K562 (cell line): ENCODE measurements around the gene SLC39A3. TPM values are rescaled to one million over a fixed set of nuclear protein-coding genes. Genes with fewer than 3 reads are reported as not detected.

Source experiments
- CBX5 ChIP-seq: IDR thresholded peaks from 2 replicates; pipeline ENCODE4 v1.6.1; 2014; ENCODE audit warnings: low read depth, borderline replicate concordance
- CXXC5 ChIP-seq: fragments of 250-450 bp; sonication (Bioruptor Pico); IDR thresholded peaks from 2 replicates; pipeline ENCODE4 v1.8.0; 2022; ENCODE audit warnings: inconsistent platforms, mild to moderate bottlenecking, moderate library complexity
- ILK ChIP-seq: fragments of 450-650 bp; IDR thresholded peaks from 2 replicates; pipeline ENCODE4 v1.6.1; 2016; ENCODE audit warnings: missing genetic modification characterization, low read depth, mild to moderate bottlenecking, missing compliant biosample characterization, moderate library complexity, borderline replicate concordance
- POLR2AphosphoS2 ChIP-seq: IDR thresholded peaks from 2 replicates; pipeline ENCODE4 v1.6.1; 2012; ENCODE audit warnings: low read length, improper control_type of control experiment
- POLR3G ChIP-seq: IDR thresholded peaks from 2 replicates; pipeline ENCODE4 v1.6.1; 2011; ENCODE audit not compliant: insufficient read length, insufficient replicate concordance; ENCODE audit errors: extremely low read depth
- RBFOX2 ChIP-seq: fragments of 200-400 bp; formaldehyde crosslinking; IDR thresholded peaks from 2 replicates; pipeline ENCODE4 v1.6.1; 2017; ENCODE audit warnings: low read depth, mild to moderate bottlenecking, low read length, moderate library complexity
- ZNF140 ChIP-seq: fragments of 250-450 bp; sonication (Bioruptor Pico); IDR thresholded peaks from 2 replicates; pipeline ENCODE4 v1.8.0; 2021; ENCODE audit warnings: moderate library complexity, mild to moderate bottlenecking, inconsistent platforms
- ZNF146 ChIP-seq: IDR thresholded peaks from one replicate; pipeline ENCODE4 v1.6.1; 2018; ENCODE audit warnings: missing compliant biosample characterization; ENCODE audit not compliant: unreplicated experiment
- ZNF253 ChIP-seq: fragments of 250-450 bp; sonication (Bioruptor Pico); conservative IDR thresholded peaks from 2 replicates; pipeline ENCODE4 v1.6.1; 2021; ENCODE audit warnings: mild to moderate bottlenecking
- ZNF436 ChIP-seq: fragments of 250-450, 450-650 bp; sonication (Bioruptor Pico); formaldehyde crosslinking; IDR thresholded peaks from 2 replicates; pipeline ENCODE4 v1.7.0; 2020; ENCODE audit warnings: mild to moderate bottlenecking
- ZNF444 ChIP-seq: fragments of 250-450 bp; sonication (Bioruptor Pico); IDR thresholded peaks from 2 replicates; pipeline ENCODE4 v1.4.0; 2020; ENCODE audit warnings: mild to moderate bottlenecking, moderate library complexity
- ZNF75A ChIP-seq: fragments of 450-650 bp; formaldehyde crosslinking; IDR thresholded peaks from 2 replicates; pipeline ENCODE4 v1.4.0; 2020; ENCODE audit warnings: mild to moderate bottlenecking
- ZNF766 ChIP-seq: fragments of 200-800 bp; sonication (Bioruptor generic); conservative IDR thresholded peaks from 2 replicates; pipeline ENCODE4 v1.6.1; 2016; ENCODE audit warnings: missing genetic modification characterization, missing compliant biosample characterization
- polyA plus RNA-seq, 8 experiments: library from polyadenylated mRNA; depleted of rRNA in 4 of 8; stranded (reverse) in 5 of 8; unstranded in 3 of 8; fragments of >200 nt; fragmentation: Nextera tagmentation in 2 of 8; fragmentation: Illumina TruSeq in 1 of 8; extraction: Ambion mirVana in 2 of 8; extraction: Trizol in 1 of 8; gene quantifications; 2 replicates each; pipeline versions ENCODE4 v1.2.1 to v1.2.3, GENCODE V29; 2011 to 2014; ENCODE audit warnings: inconsistent platforms in 1 of 8, missing spikeins in 1 of 8
- total RNA-seq, 7 experiments: library from RNA; depleted of rRNA in 6 of 7; stranded (reverse); fragments of >200 nt in 6 of 7; fragmentation: Illumina TruSeq in 2 of 7; extraction: Trizol in 2 of 7; gene quantifications; 2 replicates each; pipeline versions ENCODE4 v1.2.1 to v1.2.3, GENCODE V29; 2011 to 2021; ENCODE audit warnings: low replicate concordance in 1 of 7
- TF ChIP-seq, protein P1 (sequence below): fragments of 250-450 bp; sonication (Bioruptor Pico); IDR thresholded peaks from 2 replicates; pipeline ENCODE4 v1.9.0; 2021; ENCODE audit warnings: mild to moderate bottlenecking
- TF ChIP-seq, protein P2 (sequence below): conservative IDR thresholded peaks from 2 replicates; pipeline ENCODE4 v1.6.1; 2011; ENCODE audit warnings: low read depth, mild to moderate bottlenecking, low read length; ENCODE audit not compliant: control insufficient read depth
- TF ChIP-seq, protein P3 (sequence below), 2 experiments: fragments of 450-650 bp; formaldehyde crosslinking in 1 of 2; IDR thresholded peaks; 2 replicates each; pipeline versions ENCODE4 v1.4.0 to v1.6.1; 2014 to 2020; ENCODE audit warnings: mild to moderate bottlenecking in 2 of 2, borderline replicate concordance in 1 of 2, low read depth in 1 of 2

Gene SLC39A3
- total and polyA plus RNA-seq, 9 of the 15 experiments (the other 6 are each of a cell fraction or from before 2014, with no cell fraction given) = 2.3 to 215 (median 127) TPM

DNA sequence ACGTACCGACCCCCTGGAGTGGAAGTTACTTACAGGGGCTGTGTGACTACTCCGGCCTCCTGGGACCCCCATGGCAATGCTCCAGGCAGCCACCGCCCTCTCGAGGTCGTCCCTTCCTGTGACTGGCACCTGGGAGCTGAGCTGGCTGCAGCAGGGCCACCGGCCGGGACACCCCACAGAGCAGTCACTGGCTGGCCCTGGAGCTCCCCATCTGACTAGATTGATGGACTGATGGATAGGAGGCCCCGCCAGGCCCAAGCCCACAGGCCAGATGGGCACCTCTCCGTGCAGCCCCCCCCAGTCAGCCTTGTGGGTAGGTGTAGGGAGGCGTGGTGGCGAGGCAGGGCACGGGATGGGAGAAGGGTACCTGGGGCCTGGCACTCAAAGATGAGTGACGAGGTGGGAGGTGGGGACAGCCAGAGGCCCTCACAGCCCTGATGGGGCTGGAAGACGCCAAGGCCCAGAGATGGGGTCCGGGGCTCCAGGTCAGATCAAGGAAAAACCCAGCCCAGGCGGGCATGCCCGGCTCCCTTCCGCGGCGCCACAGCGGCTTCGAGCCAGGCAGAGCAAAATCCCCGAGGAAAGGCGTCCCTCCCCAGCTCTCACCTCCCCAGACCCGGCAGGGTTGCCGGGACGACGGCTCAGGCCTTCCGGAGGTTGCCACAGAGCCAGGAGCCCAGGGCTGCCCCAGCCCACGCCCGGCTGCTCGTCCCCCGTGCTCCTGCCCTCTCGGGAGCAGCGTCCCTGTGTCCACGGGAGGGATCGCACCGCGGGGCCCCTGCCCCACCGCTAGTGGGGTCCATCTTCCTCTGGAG, 8.4 kb downstream of the SLC39A3 start (continued):
- TF ChIP-seq ZNF444 (CRISPR knock-in tag) (no peak), CBX5 (no peak), ZNF75A (CRISPR knock-in tag) (no peak), POLR3G (no peak), ZNF140 (CRISPR knock-in tag) (no peak), ZNF766 (no peak), POLR2AphosphoS2 (0 out of 2 replicates have a peak, but pooled peaks have one; percentile 17), ZNF436 (CRISPR knock-in tag) (no peak), RBFOX2 (peak; percentile 66), ILK (tag) (no peak), ZNF146 (CRISPR knock-in tag) (no peak), CXXC5 (no peak), ZNF253 (CRISPR knock-in tag) (no peak)
- TF ChIP-seq, protein P1, sequence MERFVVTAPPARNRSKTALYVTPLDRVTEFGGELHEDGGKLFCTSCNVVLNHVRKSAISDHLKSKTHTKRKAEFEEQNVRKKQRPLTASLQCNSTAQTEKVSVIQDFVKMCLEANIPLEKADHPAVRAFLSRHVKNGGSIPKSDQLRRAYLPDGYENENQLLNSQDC = no peak
- TF ChIP-seq, protein P2, sequence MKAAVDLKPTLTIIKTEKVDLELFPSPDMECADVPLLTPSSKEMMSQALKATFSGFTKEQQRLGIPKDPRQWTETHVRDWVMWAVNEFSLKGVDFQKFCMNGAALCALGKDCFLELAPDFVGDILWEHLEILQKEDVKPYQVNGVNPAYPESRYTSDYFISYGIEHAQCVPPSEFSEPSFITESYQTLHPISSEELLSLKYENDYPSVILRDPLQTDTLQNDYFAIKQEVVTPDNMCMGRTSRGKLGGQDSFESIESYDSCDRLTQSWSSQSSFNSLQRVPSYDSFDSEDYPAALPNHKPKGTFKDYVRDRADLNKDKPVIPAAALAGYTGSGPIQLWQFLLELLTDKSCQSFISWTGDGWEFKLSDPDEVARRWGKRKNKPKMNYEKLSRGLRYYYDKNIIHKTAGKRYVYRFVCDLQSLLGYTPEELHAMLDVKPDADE = no peak
- TF ChIP-seq, protein P3, sequence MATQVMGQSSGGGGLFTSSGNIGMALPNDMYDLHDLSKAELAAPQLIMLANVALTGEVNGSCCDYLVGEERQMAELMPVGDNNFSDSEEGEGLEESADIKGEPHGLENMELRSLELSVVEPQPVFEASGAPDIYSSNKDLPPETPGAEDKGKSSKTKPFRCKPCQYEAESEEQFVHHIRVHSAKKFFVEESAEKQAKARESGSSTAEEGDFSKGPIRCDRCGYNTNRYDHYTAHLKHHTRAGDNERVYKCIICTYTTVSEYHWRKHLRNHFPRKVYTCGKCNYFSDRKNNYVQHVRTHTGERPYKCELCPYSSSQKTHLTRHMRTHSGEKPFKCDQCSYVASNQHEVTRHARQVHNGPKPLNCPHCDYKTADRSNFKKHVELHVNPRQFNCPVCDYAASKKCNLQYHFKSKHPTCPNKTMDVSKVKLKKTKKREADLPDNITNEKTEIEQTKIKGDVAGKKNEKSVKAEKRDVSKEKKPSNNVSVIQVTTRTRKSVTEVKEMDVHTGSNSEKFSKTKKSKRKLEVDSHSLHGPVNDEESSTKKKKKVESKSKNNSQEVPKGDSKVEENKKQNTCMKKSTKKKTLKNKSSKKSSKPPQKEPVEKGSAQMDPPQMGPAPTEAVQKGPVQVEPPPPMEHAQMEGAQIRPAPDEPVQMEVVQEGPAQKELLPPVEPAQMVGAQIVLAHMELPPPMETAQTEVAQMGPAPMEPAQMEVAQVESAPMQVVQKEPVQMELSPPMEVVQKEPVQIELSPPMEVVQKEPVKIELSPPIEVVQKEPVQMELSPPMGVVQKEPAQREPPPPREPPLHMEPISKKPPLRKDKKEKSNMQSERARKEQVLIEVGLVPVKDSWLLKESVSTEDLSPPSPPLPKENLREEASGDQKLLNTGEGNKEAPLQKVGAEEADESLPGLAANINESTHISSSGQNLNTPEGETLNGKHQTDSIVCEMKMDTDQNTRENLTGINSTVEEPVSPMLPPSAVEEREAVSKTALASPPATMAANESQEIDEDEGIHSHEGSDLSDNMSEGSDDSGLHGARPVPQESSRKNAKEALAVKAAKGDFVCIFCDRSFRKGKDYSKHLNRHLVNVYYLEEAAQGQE (IDR thresholded peaks at IDR 0.05; ENCODE audit: borderline replicate concordance) = no peak
- TF ChIP-seq, protein P3 (CRISPR knock-in tag; IDR thresholded peaks at IDR 0.05; ENCODE audit: low read depth) = no peak
